ENCODE results near the gene FHL1.
"Not testable (repeated sequence)": the region's sequence is repeated elsewhere in the genome, so short reads cannot be mapped to it uniquely, and the experiment has no call there.

FHL1 gene

DNA sequence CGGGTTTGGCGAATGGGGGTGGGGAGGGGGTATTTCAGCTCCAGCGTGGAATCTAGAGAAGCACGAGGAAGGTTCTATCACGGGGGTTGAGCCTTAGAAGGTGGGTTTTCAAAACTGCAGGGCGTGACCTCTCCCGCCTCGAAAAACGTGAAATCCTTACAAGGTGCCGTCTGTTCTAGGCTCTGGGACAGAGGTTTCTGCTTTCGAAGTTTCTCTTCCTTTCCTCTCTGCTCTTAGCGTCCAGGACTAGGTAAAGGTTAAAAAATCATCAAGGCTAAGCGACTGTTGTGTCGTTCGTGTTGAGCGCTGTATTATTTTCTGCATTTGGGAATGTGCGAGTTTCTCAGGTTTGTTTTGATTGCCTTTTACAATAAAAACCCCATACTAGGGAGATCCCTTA is 1.1 kb downstream of the FHL1 start:
- no peak for DNase-seq

DNA sequence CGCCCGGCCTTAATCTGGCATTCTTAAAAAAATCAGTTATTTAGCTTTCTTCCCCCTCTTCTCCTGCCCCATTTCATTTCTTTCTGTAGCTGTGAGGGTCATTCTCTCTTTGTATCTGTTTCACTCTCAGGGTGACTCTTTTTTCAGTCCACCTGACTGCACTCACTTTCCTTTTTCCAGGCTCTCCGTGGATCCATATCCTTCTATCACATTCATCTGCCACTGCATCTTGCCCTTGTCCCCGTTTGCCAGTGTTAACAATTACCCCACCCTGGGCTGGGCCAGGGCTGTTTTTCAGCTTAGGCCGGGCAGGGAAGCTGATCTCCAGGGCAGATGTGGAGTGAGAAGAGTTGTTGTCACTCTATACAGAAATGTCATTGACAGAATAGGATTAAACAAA is 7.7 kb downstream of the FHL1 start:
- no peak for DNase-seq

DNA sequence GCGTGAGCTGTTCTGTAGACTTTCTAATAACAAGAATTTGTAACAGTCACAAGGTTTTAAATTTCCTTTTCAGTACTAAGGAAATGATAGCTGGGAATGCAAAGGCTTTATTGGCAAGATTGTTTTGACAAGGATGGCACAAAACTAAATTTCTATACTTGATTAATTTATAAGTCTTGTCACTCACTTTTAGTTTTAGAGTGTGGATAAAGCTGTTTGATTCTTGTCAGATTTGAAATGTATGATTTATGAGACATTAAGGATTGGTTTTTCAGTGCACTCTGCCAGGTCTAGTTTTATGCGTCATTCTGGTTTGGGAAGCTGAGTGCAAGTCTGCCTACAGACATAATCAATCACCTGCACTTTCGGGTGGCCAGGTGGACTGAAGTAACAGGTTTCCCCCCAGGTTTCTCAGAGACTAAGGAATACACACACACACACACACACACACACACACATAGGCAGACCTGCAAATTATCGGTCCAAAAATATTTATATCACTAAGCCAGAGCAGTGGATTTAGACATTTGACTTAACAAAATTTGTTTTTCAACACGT is 9.3 kb downstream of the FHL1 start:
- DNase-seq = no peak

DNA sequence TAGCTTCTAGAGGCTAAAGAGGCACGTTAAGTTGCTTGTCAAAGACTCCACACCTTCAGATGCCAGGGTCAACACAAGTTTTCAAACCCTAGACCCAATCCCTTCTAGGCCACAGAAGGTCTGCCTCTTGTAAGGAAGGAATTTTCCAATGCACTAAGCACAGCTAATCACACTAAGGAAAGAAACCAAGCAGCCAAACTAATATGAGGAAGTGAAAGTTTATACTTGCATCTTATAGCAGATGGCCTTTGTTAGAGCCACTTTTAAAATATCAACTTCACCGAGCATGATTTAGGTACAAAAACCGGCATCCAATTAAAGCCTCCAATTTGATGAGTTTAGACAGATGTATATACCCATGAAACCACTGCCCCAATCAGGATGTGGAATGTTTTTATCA is 9.9 kb downstream of the FHL1 start:
- no peak for DNase-seq

DNA sequence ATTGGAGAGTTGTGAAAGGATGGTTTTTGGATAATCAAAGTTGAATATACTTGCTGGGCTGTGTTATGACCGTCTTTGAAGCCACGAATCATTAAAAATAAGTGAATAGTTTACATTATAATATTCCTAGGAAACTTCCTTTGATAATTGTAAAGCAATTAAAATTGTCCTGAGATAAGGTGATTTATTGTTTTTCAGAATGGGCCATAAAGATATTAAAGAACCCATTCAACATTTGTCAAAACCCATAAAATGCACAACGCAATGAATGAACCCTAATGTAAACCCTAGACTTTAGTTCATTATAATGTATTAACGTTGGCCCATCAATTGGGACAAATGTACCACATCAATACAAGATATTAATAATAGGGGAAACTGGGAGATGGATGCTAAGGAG is 11.4 kb downstream of the FHL1 start:
- DNase-seq = no peak

DNA sequence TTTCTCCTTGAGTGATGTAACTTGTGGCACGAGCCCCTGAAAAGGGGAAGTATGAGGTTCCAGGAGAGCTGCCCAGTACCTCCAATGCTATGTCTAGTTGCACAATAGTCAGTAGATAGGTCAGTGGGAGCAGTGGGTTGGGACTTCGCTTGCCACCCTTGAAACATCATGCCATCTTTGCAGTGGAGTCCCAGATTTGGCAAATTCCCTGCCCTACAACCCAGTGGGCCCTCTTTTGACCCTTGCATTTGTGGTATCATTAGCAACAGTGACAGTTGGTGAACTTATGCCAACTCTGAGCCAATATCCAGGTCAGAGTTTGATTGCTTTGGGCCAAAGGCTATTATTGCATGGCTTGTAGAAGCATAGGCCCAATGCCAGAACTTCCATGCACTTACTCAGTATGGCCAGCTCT is 12.3 kb downstream of the FHL1 start:
- DNase-seq = no peak

DNA sequence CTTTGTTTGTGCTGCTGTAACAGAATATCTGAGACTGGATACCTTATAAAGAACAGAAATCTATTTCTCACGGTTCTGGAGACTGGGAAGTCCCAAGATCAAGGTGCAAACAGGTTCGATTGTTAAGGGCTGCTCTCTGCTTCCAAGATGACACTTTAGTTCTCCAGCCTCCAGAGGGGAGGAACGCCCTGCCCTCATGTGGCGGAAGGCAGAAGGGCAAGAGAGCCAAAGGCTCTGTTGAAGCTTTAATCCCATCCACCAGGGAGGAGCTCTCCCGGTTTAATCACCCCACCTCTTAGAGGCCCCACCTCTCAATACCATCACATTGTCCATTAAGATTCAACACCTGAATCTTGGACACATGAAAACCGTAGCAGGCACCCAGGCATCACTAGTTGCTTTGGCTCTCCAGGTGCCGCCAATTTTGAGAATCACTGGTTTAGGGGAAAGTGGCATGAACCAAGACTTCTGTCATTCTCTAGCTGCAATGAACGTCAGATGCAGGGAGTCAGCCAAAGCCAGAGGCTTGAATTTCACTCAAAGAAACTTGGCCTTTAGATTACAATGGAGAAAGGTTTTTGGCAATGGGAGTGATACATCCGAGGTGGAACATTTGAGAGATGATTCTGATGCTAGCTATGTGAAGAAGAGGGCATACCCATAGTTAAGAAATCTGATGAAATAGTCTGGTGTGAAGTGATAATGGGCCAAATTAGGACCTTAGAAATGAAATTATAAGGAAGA is 15.7 kb downstream of the FHL1 start:
- DNase-seq = no peak

DNA sequence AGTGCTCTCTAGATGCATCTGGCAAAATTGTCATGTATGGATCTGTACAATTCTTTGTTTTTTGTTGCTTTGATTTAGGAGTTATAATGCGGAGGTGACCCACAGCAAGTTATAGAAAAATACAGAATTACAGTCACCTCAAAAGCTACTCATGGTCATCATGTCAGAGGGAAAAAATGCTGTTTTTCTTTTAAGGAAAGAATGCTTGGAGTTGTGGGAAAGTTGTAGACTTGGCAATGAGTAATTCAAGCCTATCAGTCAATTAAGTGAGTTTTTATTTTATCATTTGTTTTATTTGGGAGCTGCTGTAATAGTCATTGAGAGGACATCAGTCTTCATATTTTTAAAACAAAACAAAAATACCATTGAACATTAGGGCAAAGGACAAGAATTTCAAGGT is 16.4 kb downstream of the FHL1 start:
- no peak for DNase-seq

DNA sequence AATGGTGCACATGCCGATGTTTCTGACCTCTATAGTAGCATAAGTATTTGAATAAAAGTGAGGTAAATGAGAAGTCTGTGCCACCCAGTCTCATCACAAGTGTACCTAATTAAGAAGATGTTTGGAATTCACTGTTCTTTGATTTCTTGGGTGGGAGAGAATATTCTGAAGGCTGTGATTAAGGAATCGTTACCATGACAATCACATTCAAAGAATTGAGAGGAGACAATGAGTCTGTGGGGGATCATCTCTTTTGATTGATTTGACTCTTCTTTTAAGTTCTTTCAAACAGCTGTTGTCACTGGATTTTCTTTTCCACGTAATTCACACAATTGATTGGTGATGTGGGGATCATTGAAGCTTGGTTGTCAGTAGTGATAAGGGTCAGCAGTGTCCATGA is 18.1 kb downstream of the FHL1 start:
- DNase-seq = no peak

DNA sequence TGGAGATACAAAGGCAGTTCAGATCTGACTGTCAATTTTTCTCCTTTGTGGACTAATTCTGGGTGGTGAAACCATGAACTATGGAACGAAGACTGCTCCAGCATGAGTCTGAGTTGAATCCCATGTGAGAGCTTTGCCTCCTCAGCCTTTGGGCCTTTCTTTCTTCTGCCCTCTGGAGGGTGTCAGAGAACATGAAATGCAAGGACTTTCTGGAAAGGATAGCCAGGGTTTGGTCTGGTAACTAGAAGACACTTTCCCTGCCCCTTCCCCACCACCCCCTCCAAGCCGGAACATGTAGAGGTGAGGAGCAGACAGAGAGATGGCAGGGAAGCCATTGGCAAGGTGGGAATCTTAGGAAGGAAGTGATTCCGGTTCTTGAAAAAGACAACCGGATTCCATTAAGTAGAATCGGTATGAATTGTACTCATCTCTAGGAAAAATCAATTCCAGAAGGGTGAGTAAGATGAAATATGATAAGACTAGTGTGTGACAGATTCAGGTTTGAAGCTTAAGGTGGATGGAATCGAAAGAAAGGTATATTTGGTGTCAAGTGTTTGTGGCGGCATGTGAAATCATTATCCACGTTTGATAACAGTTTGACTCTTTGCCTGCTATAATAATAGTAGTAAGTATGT is 19.0 kb downstream of the FHL1 start:
- DNase-seq = no peak

DNA sequence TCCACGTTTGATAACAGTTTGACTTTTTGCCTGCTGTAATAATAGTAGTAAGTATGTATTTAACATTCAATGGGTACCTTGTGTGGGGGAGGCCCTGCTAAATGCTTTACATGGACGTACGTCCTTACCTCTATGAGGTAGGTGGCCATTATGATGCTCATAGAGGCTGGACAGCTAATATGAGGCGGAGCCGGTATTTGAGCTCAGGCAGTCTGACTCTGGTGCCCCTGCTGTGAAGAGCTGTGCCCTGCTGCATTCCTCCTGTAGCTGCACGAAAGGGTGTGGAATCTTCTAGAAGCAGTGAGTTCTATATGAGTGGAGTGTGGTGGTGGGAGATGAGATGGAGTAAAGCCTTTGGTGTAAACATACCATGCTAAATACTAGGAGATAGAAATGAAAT is 20.7 kb downstream of the FHL1 start:
- not testable (repeated sequence) for DNase-seq

DNA sequence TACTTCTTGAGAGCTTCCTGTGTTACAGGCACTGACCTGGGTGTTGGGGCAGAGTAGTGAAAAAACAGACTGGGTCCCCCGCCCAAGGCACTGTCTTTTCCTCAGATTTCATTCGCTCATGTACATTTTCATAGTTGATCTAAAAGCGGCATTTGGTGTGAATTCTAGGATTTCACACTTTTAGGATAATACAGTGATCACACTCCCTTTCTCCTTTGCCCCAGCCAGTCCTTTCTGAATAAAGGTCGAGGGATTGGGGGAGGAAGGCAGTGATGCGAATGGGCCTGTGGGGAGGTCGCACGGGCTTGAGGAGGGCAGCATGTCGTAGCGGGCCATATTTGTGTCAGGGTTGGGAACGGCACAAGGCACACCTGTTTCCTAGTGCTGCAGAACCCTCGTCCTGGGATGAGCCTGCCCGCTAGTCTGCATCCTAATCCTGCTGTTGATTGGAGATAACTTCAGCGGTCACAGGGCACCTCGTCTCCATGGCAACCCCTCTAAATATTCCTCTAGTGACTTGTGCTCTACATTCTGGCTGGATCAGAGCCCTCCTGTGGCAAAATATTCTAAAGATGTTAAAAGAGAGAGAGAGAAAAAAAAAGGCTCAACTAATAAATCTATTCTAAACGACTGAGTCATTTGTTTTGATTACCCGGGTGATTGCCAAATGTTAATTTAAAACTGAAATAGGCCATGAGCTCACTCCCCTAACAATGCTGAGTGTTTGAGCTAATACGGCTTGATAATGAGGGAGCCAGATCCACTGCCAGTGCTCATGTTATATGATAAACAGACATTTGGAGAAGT is 21.8 kb downstream of the FHL1 start:
- DNase-seq = no peak

DNA sequence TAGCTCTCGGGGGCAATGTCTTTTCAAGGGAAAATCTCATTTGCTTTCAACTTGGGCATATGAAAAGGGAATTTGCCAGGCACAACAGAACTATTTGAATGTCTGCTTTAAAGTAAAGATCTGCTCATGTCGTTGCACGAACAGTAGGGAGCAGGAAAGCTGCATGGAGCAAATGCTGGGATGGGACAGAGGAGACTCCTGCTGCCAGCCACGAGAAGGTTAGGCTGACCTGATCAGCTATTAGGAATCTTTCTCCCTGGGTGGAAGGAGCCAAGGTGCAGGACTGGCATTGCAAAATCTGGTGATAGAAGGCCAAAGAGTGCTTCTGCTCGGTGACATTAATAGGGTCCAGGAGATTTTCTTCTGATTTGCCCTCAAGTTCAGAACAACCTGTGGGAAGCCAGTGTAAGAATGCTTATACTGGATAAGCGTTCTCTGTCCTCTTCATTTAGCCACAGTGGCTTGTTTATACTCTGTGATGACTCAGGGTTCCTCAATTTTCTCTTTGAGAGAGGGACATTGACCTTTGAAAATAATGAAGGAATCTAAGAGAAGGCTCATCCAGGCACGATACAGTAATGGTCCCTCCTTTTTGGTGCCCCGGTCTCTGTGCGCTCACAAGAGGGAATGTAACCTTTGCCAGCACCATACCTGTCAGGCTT is 22.9 kb downstream of the FHL1 start:
- DNase-seq = no peak

DNA sequence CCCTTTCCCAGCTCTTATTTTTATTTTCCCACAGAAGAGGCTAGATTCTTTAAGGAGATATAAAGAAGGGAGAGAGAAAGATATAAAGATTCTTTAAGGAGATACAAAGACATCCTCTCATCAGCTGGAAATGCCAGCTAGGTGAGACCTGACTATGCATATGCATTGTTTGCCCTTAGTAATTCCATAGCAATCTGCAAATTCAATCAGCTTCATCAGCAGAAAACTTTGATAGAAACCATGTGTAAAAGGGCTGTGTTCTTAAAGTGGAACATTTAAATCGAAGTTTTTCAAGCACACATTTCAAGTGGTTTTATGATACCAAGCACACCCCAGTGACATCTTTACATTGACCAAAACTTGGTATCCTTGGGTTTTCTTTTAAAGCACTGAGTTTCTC is 24.1 kb downstream of the FHL1 start:
- no peak for DNase-seq

DNA sequence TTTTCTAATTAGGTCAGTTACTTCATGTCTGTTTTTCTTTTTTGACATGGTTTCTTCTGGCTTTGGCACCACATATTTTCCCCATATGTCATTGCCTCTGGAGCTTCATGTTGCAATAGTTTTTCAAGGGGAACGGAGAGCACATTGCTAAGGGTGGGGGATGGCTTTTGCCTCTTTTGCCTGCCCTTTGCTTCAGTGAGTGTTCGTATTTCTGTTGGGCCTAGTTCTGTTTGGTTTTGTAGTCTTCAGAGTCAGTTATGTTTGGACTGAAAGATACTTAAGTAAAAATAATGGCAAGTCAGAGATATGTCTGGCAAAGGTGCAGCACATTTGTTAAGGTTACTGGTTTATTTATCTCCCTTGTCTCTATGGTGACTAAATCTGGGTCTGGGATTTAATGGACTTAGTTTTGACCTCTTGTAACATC is 29.1 kb downstream of the FHL1 start:
- no peak for DNase-seq

DNA sequence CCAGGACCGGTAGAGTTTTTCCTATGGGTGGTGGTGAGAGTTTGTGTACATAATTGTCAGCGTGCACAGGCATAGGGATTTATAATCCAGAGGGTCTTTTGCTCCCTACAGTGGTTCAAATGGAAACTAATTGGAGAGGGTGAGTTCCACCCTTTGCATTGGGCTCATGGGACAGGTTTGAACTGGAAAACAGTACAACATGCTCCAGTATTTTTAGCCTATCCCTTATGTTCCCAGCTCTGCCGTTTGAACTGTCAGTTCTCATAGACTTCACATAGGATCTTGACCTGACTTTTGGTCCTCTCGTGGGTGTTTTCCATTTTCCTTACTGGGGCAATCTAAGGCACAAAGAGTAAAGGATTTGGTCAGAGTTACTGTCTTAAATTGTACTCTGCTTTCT is 31.8 kb downstream of the FHL1 start:
- DNase-seq = no peak

DNA sequence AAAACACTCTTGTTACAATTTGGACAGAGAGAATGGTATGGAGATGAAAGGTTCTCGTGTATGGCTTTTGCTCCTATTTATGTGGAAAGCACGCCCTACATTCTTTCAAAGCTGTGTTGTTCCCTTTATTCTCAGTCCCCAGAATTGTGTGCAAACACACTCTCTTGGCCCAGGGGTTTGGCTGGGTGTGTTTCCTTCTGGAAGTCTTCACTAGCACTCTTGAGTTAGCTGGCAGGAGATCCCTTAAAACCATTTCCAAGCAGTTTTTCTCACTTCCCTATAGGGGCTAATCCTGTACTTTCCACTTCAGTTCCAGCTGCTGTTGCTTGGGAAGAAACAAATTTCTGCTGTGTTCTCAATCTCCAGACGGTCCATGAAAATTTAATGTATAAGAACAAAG is 35.1 kb downstream of the FHL1 start:
- no peak for DNase-seq

DNA sequence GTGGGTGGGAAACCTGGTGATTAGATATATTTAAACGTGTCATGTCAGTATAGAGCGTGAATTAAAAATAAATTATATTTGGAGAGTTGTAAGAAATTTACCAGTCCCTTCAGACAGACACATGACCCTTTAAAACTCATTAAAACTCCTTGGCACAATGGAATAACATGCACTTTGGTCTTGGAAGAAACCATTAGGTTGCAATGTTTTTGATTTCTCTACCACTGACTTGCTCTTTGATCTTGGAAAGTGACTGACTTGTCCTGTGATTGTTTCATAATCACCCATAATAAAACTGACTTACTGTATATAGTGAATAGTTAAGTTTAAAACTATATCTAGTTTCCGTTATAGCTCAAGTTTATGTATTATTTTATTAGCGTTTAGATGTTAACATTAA is 35.8 kb downstream of the FHL1 start:
- DNase-seq = no peak

DNA sequence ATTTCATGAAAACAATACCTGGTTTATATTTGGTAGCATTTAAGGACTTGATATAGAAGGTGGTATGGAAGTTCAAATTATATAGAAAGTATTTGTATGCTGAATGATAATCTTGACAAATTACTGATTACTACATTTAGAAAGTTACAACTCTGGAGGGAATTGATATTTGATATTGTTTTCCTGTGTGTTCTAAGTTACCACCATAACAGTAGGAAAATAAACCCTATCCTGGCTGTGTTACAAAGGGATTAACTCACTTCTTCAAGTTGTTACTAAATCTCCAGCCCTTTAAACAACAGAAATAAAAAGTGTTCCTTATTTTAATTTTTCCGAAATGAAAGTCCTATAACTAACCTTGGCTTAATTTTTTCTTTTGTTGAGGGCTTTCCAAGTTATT is 36.6 kb downstream of the FHL1 start:
- no peak for DNase-seq

DNA sequence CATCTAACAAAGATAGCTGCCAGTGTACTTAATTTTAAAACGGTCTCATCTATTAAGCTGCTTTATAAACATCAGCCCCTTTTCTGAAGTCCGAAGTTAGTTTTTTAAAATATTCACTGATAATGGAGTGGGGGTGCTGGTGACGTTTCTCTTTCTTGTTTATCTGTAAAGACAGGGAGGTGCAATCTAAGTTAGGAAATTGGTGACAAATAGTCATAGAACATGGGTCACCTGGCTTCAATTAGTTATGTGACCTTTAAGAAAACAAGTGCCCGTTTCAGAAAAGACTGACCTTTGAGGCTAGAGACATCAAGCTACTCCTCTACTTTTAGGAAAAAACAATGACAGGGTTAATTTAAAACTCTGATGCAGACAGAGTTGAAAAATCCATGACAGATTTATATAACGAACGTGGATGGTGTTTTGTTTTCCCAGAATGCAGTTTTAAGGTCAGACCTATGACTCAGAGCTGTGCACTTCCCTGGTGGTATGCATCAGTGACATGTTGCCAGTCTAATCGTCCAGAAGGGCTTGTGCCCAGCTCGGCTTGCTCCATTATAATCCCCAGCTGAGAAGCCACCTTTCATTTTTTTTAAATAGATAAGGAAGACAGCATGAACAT is 38.2 kb downstream of the FHL1 start:
- DNase-seq = no peak

DNA sequence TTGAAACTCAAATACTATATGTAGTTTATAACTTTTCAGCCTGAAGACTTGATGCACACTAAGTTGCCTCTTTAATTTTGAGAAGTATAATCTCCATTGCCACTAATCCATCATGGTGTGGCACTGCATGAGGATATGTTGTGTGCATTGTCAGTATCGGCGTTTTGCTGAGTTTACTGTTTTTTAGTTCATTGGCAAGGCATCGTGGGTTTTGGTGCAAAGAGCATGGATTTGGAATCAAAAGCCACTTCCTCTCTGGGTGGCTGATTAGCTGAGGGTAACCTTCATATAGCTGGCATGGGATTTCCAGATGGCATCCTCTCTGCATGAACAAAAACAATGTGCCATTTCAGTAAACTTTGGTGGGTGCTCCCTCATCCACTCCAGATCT is 38.7 kb downstream of the FHL1 start:
- DNase-seq = no peak

DNA sequence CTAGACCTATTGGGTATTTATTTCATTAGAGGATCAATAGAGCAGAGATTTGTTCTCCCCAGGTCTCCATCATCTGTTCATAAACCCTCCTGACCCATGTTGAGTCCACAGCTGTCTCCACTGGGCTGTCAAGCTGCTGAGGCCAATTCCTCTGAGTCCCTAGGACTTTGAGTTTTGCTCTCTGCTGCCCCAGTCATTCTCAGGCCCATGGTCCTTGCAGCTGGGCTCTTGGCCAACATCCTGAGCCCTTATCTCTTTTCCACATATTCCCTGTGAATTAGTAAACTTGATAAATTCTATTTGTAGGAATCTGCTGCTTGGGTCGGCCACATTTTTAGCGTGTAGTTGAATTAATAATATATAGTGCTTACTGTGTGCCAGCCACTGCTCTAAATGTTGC is 41.9 kb downstream of the FHL1 start:
- no peak for DNase-seq

Data from NCI-H187 treated with DMSO at 0.1 percent for 48 hours (cell line).